ENCODE measurements around the gene KRTAP5-11.
"Not testable (repeated sequence)": the region's sequence is repeated elsewhere in the genome, so short reads cannot be mapped to it uniquely, and the experiment has no call there.

The KRTAP5-11 gene

GRCh38 chr11:71537537-71537936 is 45.1 kb downstream of the KRTAP5-11 start:
- TF ChIP-seq CTCF (conservative IDR thresholded peaks at IDR 0.05) (no peak), ZFX (IDR thresholded peaks at IDR 0.05) (no peak)
- H3K27ac ChIP-seq = no peak overlapping the region

DNA sequence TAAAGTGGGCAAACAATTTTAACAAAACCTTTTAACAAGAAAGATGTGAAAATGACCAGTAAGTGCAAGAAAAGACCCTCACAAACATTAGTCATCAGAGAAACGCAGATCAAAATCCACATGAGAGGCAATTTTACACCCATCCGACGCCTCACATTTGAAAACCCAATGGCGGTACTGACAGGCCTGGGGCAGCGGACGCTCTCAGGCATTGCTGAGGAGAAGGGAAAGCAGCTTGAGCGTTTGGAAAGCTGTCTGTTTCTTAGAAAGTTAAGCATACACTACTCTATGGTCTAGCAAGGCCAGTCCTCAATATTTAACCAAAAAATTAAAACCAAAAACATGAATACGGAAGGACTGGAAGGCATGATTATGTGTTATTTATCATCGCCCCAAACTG is 46.9 kb downstream of the KRTAP5-11 start:
- TF ChIP-seq CTCF (conservative IDR thresholded peaks at IDR 0.05) (no peak), ZFX (IDR thresholded peaks at IDR 0.05) (no peak)
- H3K27ac ChIP-seq = no peak overlapping the region

GRCh38 chr11:71534711-71535608 is 47.7 kb downstream of the KRTAP5-11 start:
- H3K27ac ChIP-seq = not testable (repeated sequence)

GRCh38 chr11:71532036-71532610 is 50.6 kb downstream of the KRTAP5-11 start:
- TF ChIP-seq ZFX (IDR thresholded peaks at IDR 0.05) (no peak), CTCF (conservative IDR thresholded peaks at IDR 0.05) (no peak)
- H3K27ac ChIP-seq = no peak overlapping the region
